HepG2 (cell line): ENCODE results near the gene JOSD1. TPM values are rescaled to one million over a fixed set of nuclear protein-coding genes. Genes with fewer than 3 reads are reported as not detected.

Experiments
- AKAP8 ChIP-seq: sonication (generic); formaldehyde crosslinking; IDR thresholded peaks from 2 replicates; pipeline ENCODE4 v1.5.1; 2020; ENCODE audit warnings: mild to moderate bottlenecking, missing genetic modification reagents
- CEBPG ChIP-seq: IDR thresholded peaks from 2 replicates; pipeline ENCODE4 v1.6.1; 2016
- NONO ChIP-seq, 2 experiments: fragments of 450-650 bp in 1 of 2; sonication (generic) in 1 of 2; formaldehyde crosslinking in 1 of 2; IDR thresholded peaks in 1 of 2; conservative IDR thresholded peaks in 1 of 2; 2 replicates each; pipeline versions ENCODE4 v1.6.1 to v1.8.0; 2017 to 2022; ENCODE audit warnings: mild to moderate bottlenecking in 1 of 2, missing genetic modification reagents in 1 of 2, moderate library complexity in 1 of 2
- PHF5A ChIP-seq: IDR thresholded peaks from one replicate; pipeline ENCODE4 v1.6.1; 2018; ENCODE audit warnings: low read depth, missing genetic modification reagents; ENCODE audit not compliant: unreplicated experiment
- PPARG ChIP-seq: conservative IDR thresholded peaks from 2 replicates; pipeline ENCODE4 v1.6.1; 2016; ENCODE audit warnings: missing biosample characterization, missing genetic modification reagents
- PRDM4 ChIP-seq: sonication (generic); formaldehyde crosslinking; IDR thresholded peaks from 2 replicates; pipeline ENCODE4 v1.9.0; 2021; ENCODE audit warnings: missing genetic modification reagents, borderline replicate concordance
- SAP130 ChIP-seq: IDR thresholded peaks from 2 replicates; pipeline ENCODE4 v1.6.1; 2016; ENCODE audit warnings: low read depth
- SIN3A ChIP-seq: IDR thresholded peaks from 2 replicates; pipeline ENCODE4 v1.6.1; 2011; ENCODE audit warnings: low read depth, mild to moderate bottlenecking, control low read depth, low read length, borderline replicate concordance
- SP2 ChIP-seq: sonication (generic); formaldehyde crosslinking; IDR thresholded peaks from 2 replicates; pipeline ENCODE4 v1.5.1; 2020; ENCODE audit warnings: mild to moderate bottlenecking, missing genetic modification reagents
- TIGD3 ChIP-seq: sonication (generic); formaldehyde crosslinking; IDR thresholded peaks from 2 replicates; pipeline ENCODE4 v1.5.1; 2020; ENCODE audit warnings: mild to moderate bottlenecking, missing genetic modification reagents, borderline replicate concordance
- ZMAT5 ChIP-seq: sonication (generic); formaldehyde crosslinking; IDR thresholded peaks from 2 replicates; pipeline ENCODE4 v1.5.0; 2020; ENCODE audit warnings: mild to moderate bottlenecking, low read depth, missing genetic modification reagents, borderline replicate concordance
- ZNF44 ChIP-seq: sonication (generic); formaldehyde crosslinking; IDR thresholded peaks from 2 replicates; pipeline ENCODE4 v1.5.1; 2020; ENCODE audit warnings: mild to moderate bottlenecking, missing genetic modification reagents
- ZNF646 ChIP-seq: sonication (generic); formaldehyde crosslinking; IDR thresholded peaks from 2 replicates; pipeline ENCODE4 v1.9.0; 2021; ENCODE audit warnings: mild to moderate bottlenecking, missing genetic modification reagents
- ZNF770 ChIP-seq: sonication (generic); formaldehyde crosslinking; IDR thresholded peaks from 2 replicates; pipeline ENCODE4 v1.5.0; 2020; ENCODE audit warnings: mild to moderate bottlenecking, missing genetic modification reagents
- polyA plus RNA-seq, 8 experiments: library from polyadenylated mRNA; depleted of rRNA in 3 of 8; stranded (reverse) in 7 of 8; unstranded in 1 of 8; fragments of >200 nt; fragmentation: Illumina TruSeq in 4 of 8; extraction: Trizol in 4 of 8; gene quantifications; 2 replicates each; pipeline versions ENCODE4 v1.2.1 to v1.2.3, GENCODE V29; 2011 to 2016; ENCODE audit warnings: low read depth in 4 of 8, missing spikeins in 1 of 8, mixed read lengths in 1 of 8; ENCODE audit not compliant: insufficient read depth in 1 of 8
- total RNA-seq, 5 experiments: library from RNA; depleted of rRNA; stranded (reverse); fragments of >200 nt; fragmentation: Illumina TruSeq; extraction: Trizol; gene quantifications; 2 replicates each; pipeline ENCODE4 v1.2.3, GENCODE V29; 2016; ENCODE audit warnings: low read depth in 1 of 5

Gene JOSD1
- total and polyA plus RNA-seq, 2 of the 13 experiments (the other 11 are each of a cell fraction or from before 2014, with no cell fraction given), result 31.7 to 38.4 TPM

- TF ChIP-seq ZNF646 (no peak), SAP130 (CRISPR knock-in tag) (peak; percentile 90), PHF5A (no peak), SIN3A (peak; percentile 81), PPARG (CRISPR knock-in tag) (no peak), SP2 (CRISPR knock-in tag) (no peak; the same call in 1 of the 2 replicates), ZNF44 (CRISPR knock-in tag) (peak; percentile 80; the same call in 1 of the 2 replicates), NONO (IDR thresholded peaks at IDR 0.05) (no peak), NONO (CRISPR knock-in tag; conservative IDR thresholded peaks at IDR 0.05) (peak; percentile 56), ZMAT5 (CRISPR knock-in tag) (no peak), PRDM4 (CRISPR knock-in tag) (no peak), ZNF770 (CRISPR knock-in tag) (no peak), CEBPG (no peak), AKAP8 (no peak), TIGD3 (CRISPR knock-in tag) (no peak)
Observed at GRCh38 chr22:38656256-38657044, 44.3 kb downstream of the JOSD1 start, which contains the start of the genes CBY1 and FAM227A (continued).
